Liver (tissue), 9 donors: ENCODE measurements around the gene BCAN. TPM values are rescaled to one million over a fixed set of nuclear protein-coding genes. Genes with fewer than 3 reads are reported as not detected.

Experiments used
- DNase-seq: peaks from one replicate; pipeline ENCODE4 v3.0.0-alpha.2; 2017; ENCODE audit warnings: low spot score
- H3K27ac ChIP-seq, 2 donors: one replicate each; pipeline ENCODE4 v1.7.0; 2013; ENCODE audit warnings: inconsistent platforms in 2 of 2, low read length in 2 of 2, control low read depth in 1 of 2, low read depth in 1 of 2, mild to moderate bottlenecking in 1 of 2
- H3K27me3 ChIP-seq, 4 donors: one replicate each; pipeline versions ENCODE4 v1.6.1 to v1.7.0; 2013; ENCODE audit warnings: low read length in 3 of 4, inconsistent platforms in 1 of 4, mild to moderate bottlenecking in 1 of 4, moderate library complexity in 1 of 4; ENCODE audit not compliant: control insufficient read depth in 4 of 4, insufficient read depth in 4 of 4
- H3K36me3 ChIP-seq, 4 donors: one replicate each; pipeline versions ENCODE4 v1.6.1 to v1.7.0; 2013; ENCODE audit warnings: low read length in 3 of 4, mild to moderate bottlenecking in 3 of 4, low read depth in 1 of 4, moderate library complexity in 1 of 4; ENCODE audit not compliant: control insufficient read depth in 4 of 4, insufficient read depth in 3 of 4
- H3K4me1 ChIP-seq, 4 donors: one replicate each; pipeline versions ENCODE4 v1.6.1 to v1.7.0; 2013; ENCODE audit warnings: low read length in 3 of 4, mild to moderate bottlenecking in 3 of 4, moderate library complexity in 1 of 4; ENCODE audit not compliant: control insufficient read depth in 4 of 4, insufficient read depth in 4 of 4
- H3K4me3 ChIP-seq, 3 donors: one replicate each; pipeline versions ENCODE4 v1.6.1 to v1.7.0; 2013; ENCODE audit warnings: low read length in 3 of 3, control low read depth in 1 of 3, low read depth in 1 of 3, mild to moderate bottlenecking in 1 of 3
- H3K9ac ChIP-seq, 2 donors: one replicate each; pipeline ENCODE4 v1.7.0; 2013; ENCODE audit warnings: low read length in 2 of 2, mild to moderate bottlenecking in 2 of 2, moderate library complexity in 2 of 2, control low read depth in 1 of 2, low read depth in 1 of 2
- H3K9me3 ChIP-seq, 4 donors: one replicate each; pipeline versions ENCODE4 v1.6.1 to v1.7.0; 2013; ENCODE audit warnings: low read length in 3 of 4; ENCODE audit not compliant: control insufficient read depth in 4 of 4
- FOXA1 ChIP-seq: IDR thresholded peaks from 2 replicates; pipeline ENCODE4 v1.6.1; 2016; ENCODE audit warnings: antibody characterized with exemption
- HNF4G ChIP-seq: IDR thresholded peaks from 2 replicates; pipeline ENCODE4 v1.6.1; 2016; ENCODE audit warnings: antibody characterized with exemption
- NR2F2 ChIP-seq: IDR thresholded peaks from 2 replicates; pipeline ENCODE4 v1.6.1; 2016; ENCODE audit warnings: antibody characterized with exemption
- RAD21 ChIP-seq, 2 donors: IDR thresholded peaks; 2 replicates each; pipeline ENCODE4 v1.6.1; 2016; ENCODE audit warnings: antibody characterized with exemption in 2 of 2, mild to moderate bottlenecking in 2 of 2
- WGBS: extraction: QIAGEN DNeasy Blood & Tissue Kit; methylation state at CpG from one replicate; pipeline ENCODE4 v1.1.7; 2013; 5-methylcytosine and 5-hydroxymethylcytosine counted together
- polyA plus RNA-seq, 2 donors: library from polyadenylated mRNA; stranded (reverse) in 1 of 2; unstranded in 1 of 2; fragments of 200-250 nt in 1 of 2; fragments of >200 nt in 1 of 2; fragmentation: Nextera tagmentation in 1 of 2; extraction: Ambion mirVana in 1 of 2; gene quantifications; one replicate each; pipeline versions ENCODE4 v1.2.1 to v1.2.3, GENCODE V29; 2013 to 2015
- total RNA-seq, 2 donors: library from RNA; depleted of rRNA; stranded (reverse); fragments of >200 nt; gene quantifications; one replicate each; pipeline ENCODE4 v1.2.3, GENCODE V29; 2014
- TF ChIP-seq, protein P1 (sequence below): fragments of 150-350 bp; IDR thresholded peaks from 2 replicates; pipeline ENCODE4 v1.5.1; 2017; ENCODE audit warnings: improper control_type of control experiment, low read depth, low read length; ENCODE audit not compliant: missing input control
- TF ChIP-seq, protein P2 (sequence below): IDR thresholded peaks from 2 replicates; pipeline ENCODE4 v1.6.1; 2016; ENCODE audit warnings: antibody characterized with exemption, mild to moderate bottlenecking
- TF ChIP-seq, protein P3 (sequence below): IDR thresholded peaks from 2 replicates; pipeline ENCODE4 v1.6.1; 2016; ENCODE audit warnings: antibody characterized with exemption
- donor health status: healthy.
- donor health status: healthy.
- donor health status: healthy.
- donor health status: healthy.
- donor health status: healthy.

The BCAN gene
- total and polyA plus RNA-seq, 4 donors, result 0.02 TPM; not detected in 3

DNA sequence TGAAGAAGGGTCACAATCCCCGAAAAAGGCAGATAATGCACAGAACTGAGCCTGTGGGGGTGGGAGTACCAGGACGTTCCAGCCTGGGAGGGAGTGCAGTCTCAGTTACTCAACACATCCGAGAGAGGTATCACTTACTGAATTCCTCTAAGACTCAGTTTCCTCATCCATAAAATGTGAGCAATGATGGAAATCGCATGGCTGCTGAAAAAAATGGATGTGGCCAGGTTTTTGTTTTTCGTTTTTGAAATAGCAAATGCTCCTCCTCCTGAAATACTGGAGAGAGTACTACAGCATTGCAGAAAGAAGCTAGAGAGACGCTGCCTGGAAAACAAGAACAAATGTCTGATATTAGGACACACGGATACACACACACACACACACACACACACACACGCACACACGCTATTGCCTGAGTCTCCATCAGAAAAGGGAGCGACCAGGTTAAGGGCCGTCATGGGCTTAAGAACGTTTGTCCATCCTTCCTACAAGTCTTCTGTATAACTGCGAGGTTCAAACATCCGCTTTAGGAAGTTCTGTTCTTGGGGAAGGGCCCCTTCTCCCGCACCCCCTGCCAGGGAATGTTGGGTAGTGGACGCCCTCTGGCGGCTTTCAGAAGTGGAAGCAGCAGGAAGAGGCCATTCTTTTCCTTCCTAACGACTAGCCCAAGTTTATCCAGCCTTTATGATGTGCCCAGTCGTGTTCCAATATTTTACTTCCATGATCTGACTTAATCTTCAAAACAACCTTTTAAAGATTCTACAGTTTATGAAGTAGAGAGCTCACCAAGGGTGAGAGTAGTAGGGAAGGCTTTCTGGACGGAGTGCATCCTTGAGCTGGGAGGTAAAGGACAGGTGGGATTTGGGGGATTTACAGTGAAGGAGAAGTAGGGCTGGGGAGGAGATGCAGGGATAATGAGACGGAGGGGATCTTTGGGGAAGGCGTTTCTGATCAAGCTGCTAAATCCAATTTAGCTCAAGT lies 36.0 kb downstream of the BCAN start:
- Histone ChIP-seq H3K9me3 (no peaks in the 10 kb centered on the region), H3K4me3 (peak overlapping the region in 1 of 3 donors; percentile 26), H3K27me3 (peaks cover 0 to 6% (median 4%) of the 10 kb centered on the region in 4 donors), H3K4me1 (peaks cover 0 to 15% (median 5%) of the 10 kb centered on the region in 4 donors), H3K36me3 (no peaks in the 10 kb centered on the region), H3K27ac (peak overlapping the region in 1 of 2 donors; percentile 39), H3K9ac (no peak overlapping the region)
- no peak for DNase-seq
- WGBS, result 7% methylated on average over 22 of the region's 22 CpGs
- TF ChIP-seq, protein P1, sequence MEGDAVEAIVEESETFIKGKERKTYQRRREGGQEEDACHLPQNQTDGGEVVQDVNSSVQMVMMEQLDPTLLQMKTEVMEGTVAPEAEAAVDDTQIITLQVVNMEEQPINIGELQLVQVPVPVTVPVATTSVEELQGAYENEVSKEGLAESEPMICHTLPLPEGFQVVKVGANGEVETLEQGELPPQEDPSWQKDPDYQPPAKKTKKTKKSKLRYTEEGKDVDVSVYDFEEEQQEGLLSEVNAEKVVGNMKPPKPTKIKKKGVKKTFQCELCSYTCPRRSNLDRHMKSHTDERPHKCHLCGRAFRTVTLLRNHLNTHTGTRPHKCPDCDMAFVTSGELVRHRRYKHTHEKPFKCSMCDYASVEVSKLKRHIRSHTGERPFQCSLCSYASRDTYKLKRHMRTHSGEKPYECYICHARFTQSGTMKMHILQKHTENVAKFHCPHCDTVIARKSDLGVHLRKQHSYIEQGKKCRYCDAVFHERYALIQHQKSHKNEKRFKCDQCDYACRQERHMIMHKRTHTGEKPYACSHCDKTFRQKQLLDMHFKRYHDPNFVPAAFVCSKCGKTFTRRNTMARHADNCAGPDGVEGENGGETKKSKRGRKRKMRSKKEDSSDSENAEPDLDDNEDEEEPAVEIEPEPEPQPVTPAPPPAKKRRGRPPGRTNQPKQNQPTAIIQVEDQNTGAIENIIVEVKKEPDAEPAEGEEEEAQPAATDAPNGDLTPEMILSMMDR, result peak; percentile 76
- TF ChIP-seq NR2F2 (peak; percentile 2), FOXA1 (peak; percentile 16), RAD21 (IDR thresholded peaks at IDR 0.05) (peak; percentile 90 to 91), HNF4G (no peak)
- TF ChIP-seq, protein P2, sequence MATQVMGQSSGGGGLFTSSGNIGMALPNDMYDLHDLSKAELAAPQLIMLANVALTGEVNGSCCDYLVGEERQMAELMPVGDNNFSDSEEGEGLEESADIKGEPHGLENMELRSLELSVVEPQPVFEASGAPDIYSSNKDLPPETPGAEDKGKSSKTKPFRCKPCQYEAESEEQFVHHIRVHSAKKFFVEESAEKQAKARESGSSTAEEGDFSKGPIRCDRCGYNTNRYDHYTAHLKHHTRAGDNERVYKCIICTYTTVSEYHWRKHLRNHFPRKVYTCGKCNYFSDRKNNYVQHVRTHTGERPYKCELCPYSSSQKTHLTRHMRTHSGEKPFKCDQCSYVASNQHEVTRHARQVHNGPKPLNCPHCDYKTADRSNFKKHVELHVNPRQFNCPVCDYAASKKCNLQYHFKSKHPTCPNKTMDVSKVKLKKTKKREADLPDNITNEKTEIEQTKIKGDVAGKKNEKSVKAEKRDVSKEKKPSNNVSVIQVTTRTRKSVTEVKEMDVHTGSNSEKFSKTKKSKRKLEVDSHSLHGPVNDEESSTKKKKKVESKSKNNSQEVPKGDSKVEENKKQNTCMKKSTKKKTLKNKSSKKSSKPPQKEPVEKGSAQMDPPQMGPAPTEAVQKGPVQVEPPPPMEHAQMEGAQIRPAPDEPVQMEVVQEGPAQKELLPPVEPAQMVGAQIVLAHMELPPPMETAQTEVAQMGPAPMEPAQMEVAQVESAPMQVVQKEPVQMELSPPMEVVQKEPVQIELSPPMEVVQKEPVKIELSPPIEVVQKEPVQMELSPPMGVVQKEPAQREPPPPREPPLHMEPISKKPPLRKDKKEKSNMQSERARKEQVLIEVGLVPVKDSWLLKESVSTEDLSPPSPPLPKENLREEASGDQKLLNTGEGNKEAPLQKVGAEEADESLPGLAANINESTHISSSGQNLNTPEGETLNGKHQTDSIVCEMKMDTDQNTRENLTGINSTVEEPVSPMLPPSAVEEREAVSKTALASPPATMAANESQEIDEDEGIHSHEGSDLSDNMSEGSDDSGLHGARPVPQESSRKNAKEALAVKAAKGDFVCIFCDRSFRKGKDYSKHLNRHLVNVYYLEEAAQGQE, result peak; percentile 20
- TF ChIP-seq, protein P3, sequence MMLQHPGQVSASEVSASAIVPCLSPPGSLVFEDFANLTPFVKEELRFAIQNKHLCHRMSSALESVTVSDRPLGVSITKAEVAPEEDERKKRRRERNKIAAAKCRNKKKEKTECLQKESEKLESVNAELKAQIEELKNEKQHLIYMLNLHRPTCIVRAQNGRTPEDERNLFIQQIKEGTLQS, result no peak

DNA sequence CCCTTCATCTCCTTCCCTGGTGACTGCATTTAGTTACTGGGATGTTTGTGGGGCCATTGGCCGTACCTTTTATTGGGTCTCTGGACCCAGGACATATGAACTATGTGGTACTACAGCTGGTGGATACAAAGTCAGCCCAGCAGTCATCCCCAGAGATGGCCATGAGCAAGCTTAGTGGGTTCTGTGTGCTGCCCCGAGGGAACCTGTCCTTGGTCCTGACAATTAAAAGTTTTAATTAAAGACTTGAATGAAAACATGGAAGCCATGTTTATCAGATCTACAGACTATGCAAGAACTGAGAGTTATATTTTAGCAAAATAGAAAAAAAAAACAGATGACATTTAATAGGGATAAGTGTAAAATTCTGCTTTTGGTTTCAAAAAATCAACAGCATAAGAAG lies 38.1 kb downstream of the BCAN start:
- Histone ChIP-seq H3K27ac (no peak overlapping the region), H3K27me3 (peaks cover 0 to 7% (median 4%) of the 10 kb centered on the region in 4 donors), H3K4me3 (no peak overlapping the region), H3K9me3 (no peaks in the 10 kb centered on the region), H3K4me1 (peaks cover 0 to 8% (median 3%) of the 10 kb centered on the region in 4 donors), H3K9ac (no peak overlapping the region), H3K36me3 (no peaks in the 10 kb centered on the region)
- TF ChIP-seq NR2F2, result no peak
- TF ChIP-seq, protein P1, result no peak
- TF ChIP-seq, protein P3, result no peak
- no peak for DNase-seq
- 56% methylated on average over 2 of the region's 2 CpGs for WGBS
